ENCODE measurements around the gene DRC3.
"Not testable (repeated sequence)": the region's sequence is repeated elsewhere in the genome, so short reads cannot be mapped to it uniquely, and the experiment has no call there.

Gene DRC3, protein sequence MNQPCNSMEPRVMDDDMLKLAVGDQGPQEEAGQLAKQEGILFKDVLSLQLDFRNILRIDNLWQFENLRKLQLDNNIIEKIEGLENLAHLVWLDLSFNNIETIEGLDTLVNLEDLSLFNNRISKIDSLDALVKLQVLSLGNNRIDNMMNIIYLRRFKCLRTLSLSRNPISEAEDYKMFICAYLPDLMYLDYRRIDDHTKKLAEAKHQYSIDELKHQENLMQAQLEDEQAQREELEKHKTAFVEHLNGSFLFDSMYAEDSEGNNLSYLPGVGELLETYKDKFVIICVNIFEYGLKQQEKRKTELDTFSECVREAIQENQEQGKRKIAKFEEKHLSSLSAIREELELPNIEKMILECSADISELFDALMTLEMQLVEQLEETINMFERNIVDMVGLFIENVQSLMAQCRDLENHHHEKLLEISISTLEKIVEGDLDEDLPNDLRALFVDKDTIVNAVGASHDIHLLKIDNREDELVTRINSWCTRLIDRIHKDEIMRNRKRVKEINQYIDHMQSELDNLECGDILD

DNA sequence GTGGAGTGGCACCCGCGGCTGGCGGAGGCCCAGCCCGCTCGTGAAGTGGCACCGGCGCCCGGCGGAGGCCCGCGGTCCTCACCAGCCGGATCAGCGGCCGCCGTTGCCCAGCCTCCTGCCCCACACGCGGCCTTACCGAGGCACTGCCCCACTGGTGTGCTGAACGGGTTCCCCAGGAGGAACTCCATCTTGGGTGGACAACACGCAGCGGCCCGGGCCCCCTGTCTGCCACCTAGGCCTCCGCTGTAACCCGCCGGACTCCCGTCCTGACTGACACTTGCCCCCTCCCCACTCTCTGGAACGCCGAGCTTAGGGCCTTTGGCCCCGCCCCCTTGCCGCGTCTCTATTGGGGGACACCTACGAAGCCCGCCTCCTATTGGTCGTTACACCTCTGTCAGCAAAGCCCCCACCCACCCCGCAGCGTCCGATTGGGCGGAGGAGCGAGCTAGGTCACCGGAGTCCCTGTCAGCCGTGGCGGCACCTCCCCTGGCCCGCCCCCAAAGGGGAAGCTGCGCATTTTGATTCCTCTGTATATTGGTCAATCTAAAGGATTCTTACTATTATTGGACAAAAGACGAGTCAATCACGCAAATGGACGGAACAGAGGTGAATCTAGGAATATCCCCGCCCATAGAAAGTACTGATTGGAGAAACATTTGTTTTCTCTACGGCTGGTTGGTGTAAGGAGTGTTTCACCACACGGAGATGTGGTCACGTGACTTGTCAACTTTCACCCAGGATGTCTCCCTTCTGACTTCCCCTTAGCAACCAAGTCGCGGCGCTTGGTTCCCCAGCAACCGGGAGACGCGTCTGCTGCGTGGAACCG is at the start of gene DRC3, which contains the start of gene TOM1L2:
Gene DRC3 (plus strand): TSS at position 737 of the 826 bp plus-strand sequence. CDS start 4,737 bp downstream, outside the sequence.
Gene TOM1L2 (minus strand): TSS at position 275 of the 826 bp plus-strand sequence. CDS start 87 bp downstream, at position 188.
- peak within 1 kb of the TSS; percentile 70 for H3K4me3 ChIP-seq (ENCODE audit: low read depth, low read length)

DNA sequence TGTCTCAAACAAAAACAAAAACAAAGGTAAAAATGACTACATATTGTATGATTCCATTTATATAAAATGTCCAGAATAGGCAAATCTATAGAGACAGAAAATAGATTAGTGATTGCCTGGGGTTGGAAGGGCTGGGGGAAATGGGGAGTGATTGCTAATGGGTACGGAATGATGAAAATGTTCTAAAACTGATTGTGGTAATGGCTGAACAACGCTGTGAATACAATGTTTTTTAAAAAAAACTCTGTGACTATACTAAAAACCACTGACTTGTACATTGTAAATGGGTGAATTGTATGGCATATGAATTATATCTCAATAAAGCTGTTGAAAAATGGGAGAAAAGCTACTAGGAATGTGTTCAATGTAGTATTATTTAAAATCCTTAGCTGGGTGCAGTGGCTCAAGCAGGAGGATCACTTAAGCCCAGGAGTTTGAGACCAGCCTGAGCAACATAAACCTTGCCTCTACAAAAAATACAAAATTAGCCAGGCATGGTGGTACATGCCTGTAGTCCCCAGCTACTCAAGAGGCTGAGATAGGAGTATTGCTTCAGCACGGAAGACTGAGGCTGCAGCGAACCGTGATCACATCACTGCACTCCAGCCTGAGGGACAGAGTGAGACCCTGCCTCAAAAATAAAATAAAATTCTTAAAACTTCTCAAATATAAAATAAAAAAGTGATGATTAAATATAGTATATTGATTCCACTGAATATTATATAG is 48.4 kb upstream of the DRC3 start:
- no peak overlapping the region for H3K4me3 ChIP-seq (ENCODE audit: low read depth, low read length)

DNA sequence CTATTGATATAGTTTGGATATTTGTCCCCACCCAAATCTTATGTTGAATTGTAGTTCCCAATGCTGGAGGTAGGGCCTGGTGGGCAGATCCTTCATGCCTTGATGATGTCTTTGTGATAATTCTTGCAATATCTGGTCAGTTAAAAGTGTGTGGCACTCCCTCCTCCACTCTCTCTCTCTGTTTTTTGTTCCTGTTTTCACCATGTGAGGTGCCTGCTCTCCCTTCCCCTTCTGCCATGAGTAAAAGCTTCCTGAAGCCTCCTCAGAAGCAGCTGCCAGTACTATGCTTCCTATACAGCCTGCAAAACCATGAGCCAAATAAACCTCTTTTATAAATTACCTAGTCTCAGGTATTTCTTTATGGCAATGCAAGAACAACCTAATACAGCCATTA is 47.8 kb upstream of the DRC3 start:
- no peak overlapping the region for H3K4me3 ChIP-seq (ENCODE audit: low read depth, low read length)

DNA sequence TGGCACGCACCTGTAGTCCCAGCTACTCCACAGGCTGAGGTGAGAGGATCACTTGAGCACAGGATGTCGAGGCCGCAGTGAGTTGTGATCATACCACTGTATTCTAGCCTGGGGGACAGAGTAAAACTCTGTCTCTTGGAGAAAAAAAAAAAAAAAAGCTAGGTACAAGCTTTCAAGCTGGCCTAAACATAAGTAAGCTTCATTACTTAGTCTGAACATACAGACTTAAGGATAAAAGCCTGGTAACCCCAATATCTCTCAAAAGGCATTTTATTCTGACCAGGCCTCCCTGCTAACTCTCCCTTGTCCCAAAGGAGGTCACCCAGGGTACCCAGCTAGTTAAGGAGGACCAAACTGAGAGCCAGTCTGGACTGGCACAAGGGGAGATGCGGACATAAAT is 46.6 kb upstream of the DRC3 start:
- no peak overlapping the region for H3K4me3 ChIP-seq (ENCODE audit: low read depth, low read length)

DNA sequence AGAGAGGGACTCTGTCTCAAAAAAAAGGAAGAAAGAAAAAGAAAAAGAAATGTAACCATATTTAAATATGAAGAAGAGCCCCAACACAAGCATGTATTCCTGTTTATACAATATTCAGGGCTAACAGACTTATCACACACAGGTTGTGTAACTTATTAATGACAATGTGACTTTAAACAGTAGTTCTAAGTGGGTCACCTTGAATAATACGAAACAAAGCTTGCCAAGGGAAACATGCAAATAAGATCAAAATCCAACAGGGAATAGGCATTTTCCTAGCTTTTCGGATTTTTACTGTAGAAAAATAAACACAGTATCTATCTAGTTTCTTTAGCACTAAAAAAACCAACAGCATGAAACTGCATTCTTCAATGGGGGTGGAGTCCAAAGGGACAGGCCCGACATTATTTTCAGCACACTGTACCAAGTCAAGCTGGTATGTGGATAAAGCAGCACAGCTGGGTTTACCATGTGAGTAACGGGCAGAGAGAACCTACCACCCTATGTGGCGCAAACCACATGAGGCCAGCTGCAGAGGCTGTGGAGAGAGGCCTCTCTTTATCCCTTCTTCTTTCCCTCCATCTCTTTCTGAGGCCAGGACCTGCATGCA is 45.7 kb upstream of the DRC3 start:
- H3K4me3 ChIP-seq (ENCODE audit: low read depth, low read length): no peak overlapping the region

DNA sequence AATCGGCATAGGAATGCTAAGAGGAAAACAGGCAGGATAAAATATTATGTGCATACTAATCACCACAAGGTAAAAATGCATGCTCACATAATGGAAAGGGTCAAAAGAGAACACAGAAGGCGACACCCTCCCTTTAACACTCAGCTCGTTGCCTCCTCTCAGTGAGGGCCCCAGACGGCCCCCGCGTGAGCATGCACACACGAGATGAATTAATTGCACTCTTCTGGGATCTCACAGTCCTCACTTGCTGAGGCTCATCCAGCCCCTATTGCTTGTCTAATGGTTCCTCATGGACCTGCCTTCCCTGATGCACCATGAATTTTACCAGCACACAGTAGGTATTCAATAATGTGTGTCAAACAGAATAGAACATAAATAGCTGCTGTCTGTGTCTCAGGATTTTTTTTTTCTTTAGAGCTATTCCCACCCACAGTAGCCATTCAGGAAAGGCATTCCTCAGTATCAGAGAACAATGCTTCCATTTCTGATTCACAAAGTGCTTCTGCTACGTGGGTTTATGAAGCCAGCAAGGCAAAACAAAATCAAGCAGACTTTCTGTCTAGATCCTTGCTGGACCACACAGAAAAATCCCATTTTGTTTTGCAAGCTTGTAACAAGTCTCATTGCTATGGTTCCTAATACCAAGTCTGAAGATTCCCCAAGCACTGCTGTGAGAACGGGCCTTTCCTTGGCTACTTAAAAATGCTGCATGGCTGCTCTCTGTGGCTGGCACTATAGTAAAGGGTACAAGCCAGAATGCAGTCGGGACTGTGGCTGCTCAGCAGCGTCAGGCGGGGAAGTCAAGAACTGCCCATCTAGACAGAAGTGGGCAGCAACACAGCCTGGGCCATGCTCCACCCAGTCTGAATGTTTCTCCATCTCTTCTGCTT is 44.0 kb upstream of the DRC3 start:
- no peak overlapping the region for H3K4me3 ChIP-seq (ENCODE audit: low read depth, low read length)

DNA sequence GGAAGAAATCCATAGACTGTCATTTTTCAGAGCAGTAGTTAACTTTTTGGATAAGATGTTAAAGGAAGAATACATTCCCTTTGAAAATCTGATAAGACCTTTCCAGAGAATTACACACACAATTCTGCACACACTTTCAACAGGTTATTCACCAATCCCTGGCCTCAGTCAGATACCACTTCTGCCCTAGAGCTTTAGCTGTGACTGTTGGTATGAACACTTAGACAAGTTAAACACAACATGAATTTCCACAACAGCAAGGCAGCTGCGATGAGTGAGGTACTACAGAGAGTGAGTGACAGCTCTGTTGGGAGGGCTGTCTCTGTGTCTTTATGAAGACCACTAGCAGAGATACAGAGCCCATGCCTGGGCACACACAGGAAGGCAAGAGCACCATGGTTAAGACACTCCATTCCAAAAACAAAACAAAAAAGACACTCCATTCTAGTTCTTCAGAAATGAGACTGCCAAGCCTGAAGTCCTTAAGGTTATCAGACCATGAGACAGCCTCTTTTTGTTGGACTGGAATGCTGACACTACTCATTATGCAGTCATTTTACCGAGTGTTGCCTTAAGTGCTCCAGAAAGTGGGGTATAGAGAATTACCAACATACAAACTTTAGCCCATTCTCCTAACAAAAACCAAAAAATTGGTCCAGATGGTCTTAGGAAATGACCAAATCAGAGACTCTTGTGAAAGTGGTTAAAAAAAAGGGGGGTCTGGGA is 42.8 kb upstream of the DRC3 start:
- H3K4me3 ChIP-seq (ENCODE audit: low read depth, low read length): no peak overlapping the region

DNA sequence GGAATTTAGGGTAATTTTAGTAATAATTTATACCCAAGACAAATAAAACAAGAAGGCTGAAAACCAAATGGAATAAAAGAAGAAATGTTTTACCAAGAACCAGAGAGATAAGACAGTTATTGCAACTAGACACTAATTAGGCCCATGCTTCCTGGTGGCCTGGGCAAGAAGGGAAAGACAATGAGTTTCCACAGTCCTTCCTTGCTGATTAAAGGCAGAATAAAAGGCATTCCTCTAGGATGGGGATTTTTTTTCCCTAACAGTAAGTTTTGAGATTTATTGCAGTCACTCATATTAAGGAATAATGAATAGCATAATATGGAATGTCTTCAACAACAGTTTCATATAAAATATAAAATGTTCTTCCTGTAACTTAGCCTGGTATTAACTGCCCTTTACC is 42.0 kb upstream of the DRC3 start:
- H3K4me3 ChIP-seq (ENCODE audit: low read depth, low read length): no peak overlapping the region

DNA sequence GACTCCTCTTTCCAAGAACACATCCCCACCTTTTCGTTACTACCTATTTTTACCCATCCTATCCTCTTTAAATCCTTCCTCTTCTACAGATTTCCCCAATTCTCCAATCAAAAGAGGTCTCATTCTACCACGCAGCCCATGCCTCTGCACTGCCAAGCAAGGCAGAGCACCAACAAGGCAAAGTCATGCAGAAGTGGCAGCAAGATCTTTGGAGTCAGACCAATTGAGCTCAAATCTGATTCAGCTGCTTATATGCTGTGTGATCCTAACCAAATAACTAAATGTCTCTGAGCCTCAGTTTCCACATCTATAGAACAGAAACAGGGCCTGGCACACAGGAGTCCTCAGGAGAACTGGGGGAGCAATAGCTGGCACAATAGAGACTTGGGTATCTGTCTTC is 41.5 kb upstream of the DRC3 start:
- H3K4me3 ChIP-seq (ENCODE audit: low read depth, low read length): no peak overlapping the region

DNA sequence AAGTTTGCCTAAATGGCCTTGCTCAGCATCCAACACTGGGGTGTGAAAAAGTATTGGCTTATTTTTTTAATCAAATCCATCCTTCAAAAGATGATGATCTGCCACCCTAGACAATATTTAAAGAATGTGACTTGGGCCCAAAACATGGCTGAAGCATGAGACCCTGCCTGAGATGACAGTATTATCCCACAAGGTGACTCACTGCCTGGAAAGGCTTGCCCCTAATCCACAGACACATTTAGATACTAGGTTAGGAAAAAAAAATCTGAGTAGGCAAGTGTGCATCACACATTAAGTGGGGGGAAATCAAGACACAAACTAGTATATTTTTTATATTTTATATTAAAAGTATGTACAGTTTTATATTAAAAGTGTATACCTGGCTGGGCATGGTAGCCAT is 38.9 kb upstream of the DRC3 start:
- no peak overlapping the region for H3K4me3 ChIP-seq (ENCODE audit: low read depth, low read length)

DNA sequence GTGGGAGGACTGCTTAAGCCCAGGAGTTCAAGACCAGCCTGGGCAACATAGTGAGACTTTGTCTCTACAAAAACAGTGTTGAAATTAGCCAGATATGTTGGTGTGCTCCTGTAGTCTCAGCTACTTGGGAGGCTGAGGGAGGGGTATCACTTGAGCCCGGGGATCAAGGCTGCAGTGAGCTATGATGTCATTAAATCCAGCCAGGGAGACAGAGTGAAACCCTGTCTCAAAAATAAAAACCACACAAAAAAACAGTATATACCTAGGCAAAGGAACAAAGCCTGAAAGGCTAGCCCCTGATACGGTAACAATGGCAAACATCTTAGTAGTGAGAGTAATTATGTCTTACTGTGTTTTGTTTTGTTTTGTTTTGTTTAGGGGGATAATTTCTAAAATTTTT is 38.4 kb upstream of the DRC3 start:
- no peak overlapping the region for H3K4me3 ChIP-seq (ENCODE audit: low read depth, low read length)

DNA sequence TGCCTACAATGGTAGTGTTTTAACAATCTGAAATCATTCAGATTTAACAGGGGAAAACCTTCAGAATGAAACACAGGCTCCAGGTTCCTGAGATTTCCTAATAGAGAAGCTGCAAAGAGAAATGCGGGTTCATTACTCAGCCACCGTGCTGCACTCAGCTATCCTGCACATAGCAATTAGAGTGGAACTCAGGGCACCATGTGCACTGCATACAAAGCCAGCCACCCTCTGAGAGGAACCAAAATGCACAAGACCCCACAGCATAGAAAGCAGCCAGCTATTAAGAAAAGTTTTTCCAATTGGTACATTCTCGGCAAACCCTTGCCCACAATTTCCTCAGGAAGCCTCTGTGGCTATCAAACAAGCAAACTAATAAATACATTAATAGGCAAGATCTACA is 37.9 kb upstream of the DRC3 start:
- H3K4me3 ChIP-seq (ENCODE audit: low read depth, low read length): no peak overlapping the region

DNA sequence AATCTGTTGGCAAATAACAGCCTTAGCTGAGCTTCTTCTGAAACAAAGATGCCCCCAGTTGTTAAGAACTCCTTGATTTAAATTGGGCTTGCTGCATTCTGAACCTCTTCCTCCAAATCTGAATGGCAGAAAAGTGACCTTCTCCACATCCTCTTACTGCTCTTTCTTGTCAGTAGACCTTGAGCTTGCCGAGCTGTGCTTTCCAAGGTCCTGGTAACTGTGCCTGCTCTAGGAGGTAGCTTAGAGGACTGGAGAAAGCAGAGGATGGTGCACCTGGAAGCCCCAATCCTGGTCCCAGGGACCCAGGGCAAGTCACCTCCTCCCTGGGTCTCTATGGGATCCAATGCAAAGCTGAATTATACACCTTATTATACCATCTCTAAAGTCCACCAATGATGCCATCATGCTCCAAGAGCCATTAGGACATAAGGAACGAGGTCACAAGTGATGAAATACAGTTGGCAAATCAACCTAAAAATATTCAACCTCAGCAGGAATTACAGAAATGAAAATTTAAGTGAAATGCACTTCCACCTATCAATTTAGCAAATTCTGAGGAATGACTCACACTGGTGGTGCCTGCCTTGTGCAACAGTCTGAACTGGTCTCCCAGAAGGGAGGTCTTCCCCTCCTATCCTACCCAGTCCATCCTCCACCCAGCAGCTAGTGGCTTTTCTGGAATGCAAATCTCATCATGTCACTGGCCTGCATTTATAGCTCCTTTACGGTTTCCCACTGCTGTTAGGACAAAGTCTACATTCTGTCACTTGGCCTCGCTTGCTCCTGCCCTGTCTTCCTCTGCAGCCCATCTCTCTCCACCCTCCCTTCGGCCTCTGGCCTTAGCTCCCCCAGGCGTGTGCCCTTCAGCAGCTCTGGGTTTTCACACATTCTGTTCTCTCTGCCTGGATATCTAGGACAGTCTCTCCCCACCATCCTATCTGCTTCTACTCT is 37.1 kb upstream of the DRC3 start:
- H3K4me3 ChIP-seq (ENCODE audit: low read depth, low read length): no peak overlapping the region

DNA sequence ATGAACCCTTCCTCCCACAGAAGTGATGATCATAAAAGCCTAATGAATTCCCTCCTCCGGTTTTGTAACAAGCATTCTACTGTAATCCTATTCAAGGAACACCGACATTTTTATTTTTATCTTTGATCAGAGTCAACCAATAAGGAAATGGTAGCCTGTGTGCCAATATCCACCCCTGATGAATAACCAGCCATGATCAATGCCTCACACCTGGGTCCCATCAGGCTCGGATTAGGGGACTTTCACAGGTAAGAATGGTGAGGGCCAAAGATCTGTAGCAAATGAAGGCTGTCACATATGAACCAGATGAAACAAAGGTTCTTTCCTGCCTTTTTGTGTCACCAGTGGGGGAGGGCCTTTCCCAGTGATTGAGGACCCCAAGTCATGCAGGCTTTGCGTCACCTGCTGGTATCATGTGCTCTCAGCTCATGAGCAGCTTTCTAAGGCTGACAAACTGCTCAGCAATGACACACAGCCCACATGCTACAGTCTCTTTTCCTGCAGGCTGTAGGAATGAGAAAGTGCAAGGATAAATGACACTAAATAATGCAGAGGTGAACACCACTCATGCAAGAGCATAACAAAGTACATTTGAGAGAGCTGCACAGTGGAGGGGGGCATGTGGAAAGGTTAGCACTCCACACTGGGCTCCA is 35.3 kb upstream of the DRC3 start:
- no peak overlapping the region for H3K4me3 ChIP-seq (ENCODE audit: low read depth, low read length)

DNA sequence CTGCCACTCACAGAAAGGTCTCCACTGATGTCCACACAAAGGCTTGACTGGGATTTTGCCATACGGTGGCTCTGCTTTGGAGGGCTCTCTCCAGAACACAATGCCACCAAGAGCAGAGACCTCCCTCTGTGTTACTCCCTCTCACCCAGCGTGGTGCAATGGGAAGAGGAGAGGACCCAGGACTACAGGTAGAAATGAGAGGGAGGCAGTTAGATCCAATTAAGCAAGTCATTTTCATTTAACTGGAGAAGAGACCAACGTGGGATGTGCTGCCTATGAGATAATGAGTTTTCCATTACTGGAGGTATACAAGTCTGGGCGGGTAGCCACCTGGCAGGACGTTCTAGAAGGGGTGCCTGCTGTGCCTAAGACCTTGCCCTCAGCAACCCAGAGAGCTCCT is 34.7 kb upstream of the DRC3 start:
- no peak overlapping the region for H3K4me3 ChIP-seq (ENCODE audit: low read depth, low read length)

DNA sequence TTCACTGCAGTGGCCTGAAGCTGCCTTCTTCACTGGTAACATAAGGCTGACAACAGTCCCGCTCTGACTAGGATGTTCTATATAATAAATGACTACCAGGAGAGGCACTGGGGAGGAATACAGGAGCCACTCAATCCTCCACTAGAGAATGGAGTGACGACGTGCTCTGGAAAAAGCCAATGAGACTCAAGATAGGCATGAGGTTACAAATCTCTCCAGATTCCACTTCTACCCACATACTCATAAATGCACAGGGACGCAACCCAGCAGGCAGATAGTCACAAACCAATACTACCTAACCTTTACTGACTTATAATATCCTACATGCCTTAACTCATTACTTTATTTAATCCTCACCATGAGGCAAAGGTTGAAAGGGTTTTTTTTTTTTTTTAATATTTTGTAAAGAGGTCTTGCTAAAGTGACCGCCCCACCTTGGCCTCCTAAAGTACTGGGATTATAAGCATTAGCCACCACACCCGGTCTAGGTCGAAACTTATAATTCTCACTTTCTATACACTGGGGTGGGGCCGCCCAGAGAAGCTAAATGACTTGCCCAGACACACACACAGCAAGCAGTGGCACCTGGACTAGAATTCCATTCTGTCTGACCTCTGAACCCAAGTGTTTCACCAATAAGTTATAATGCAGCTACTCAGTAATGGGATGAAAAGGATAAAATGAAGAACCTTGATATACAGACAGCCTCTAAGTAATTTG is 34.1 kb upstream of the DRC3 start:
- no peak overlapping the region for H3K4me3 ChIP-seq (ENCODE audit: low read depth, low read length)

DNA sequence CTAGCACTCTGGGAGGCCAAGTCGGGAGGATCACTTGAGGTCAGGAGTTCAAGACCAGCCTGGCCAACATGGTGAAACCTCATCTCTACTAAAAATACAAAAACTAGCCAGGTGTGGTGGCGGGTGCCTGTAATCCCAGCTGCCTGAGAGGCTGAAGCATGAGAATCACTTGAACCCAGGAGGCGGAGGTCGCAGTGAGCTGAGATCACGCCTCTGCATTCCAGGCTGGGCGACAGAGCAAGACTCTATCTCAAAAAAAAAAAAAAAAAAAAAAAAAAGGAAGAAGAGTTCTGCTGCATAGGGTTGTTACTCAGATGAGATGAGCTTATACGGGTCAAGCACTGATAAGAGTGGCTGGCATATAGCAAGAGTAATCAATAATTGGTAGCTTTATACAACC is 32.7 kb upstream of the DRC3 start:
- H3K4me3 ChIP-seq (ENCODE audit: low read depth, low read length): not testable (repeated sequence)
